SKM-1 treated with dmso at 0.1 percent for 144 hours (cell line): ENCODE data around the gene GOLGA8M.
"Not testable (repeated sequence)": the region's sequence is repeated elsewhere in the genome, so short reads cannot be mapped to it uniquely, and the experiment has no call there.

ENCODE experiments used
- DNase-seq: peaks from one replicate; lab custom pipeline; 2025; ENCODE audit not compliant: unreplicated experiment; lab: John Stamatoyannopoulos, UW

The GOLGA8M gene

GRCh38 chr15:28660750-28661149 is 51.5 kb downstream of the GOLGA8M start:
- DNase-seq = not testable (repeated sequence)

DNA sequence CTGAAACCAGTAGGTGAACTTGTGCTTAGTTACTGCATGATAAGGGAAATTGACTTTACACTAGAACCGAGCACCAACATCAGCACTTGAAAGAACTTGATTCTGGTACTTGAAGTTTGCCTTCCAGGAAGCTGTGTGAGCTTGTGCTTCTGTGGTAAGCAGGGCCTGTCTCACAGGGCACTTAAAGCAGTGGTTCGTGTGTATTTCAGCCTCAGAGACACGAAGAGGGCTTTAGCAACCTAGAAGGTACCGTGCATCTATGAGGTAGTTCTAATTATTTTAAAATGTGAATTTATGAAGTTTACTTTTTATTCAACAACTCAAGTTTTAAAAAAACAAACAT is 56.2 kb downstream of the GOLGA8M start:
- not testable (repeated sequence) for DNase-seq

GRCh38 chr15:28655329-28656017 is 56.7 kb downstream of the GOLGA8M start:
- DNase-seq = not testable (repeated sequence)

GRCh38 chr15:28654194-28654593 is 58.0 kb downstream of the GOLGA8M start:
- not testable (repeated sequence) for DNase-seq

DNA sequence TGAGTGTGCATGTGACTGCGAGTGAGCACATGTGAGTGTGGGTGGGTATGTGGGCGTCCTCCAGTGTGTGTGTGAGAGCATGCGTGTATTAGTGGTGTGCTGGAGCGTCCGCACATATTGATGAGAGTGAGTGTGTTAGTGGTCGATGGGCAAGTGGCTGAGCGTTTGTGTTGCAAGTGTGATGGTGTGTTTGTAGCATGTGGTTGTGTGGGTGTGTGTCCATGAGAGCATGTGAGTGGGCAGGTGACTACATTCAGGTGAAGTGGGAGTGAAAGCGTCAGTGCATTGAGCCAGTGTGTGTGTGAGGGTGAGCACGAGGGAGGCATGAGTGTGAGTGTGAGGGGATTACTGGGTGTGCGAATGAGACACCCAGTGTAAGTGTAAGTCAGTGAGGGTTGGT is 59.7 kb downstream of the GOLGA8M start:
- DNase-seq = not testable (repeated sequence)
